Kidney capillary endothelial cell (primary cell): ENCODE data around the gene METTL25.

ENCODE experiments used
- DNase-seq: peaks from one replicate; pipeline ENCODE4 v3.0.0-alpha.2; 2018; ENCODE audit warnings: low spot score

Gene METTL25

GRCh38 chr12:82407481-82407880 is 49.2 kb downstream of the METTL25 start:
- no peak for DNase-seq

DNA sequence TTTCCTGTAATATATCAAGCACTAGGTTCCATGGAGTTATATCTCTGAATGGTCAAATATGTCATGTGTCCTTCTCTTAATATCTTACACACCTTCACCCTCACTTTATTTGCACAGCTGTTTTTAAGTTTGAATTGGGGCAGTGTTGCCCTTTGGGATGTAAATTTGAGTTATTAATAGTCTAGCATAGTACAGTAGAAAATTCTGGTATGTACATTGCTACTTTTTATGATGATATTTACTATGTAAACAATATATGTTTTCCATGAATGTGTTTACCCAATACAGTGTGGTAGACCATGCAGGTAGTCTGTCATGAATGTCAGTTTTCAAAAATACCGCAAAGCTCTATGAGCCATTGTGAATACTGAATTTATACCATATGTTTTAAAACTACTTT is 50.5 kb downstream of the METTL25 start:
- DNase-seq: no peak

DNA sequence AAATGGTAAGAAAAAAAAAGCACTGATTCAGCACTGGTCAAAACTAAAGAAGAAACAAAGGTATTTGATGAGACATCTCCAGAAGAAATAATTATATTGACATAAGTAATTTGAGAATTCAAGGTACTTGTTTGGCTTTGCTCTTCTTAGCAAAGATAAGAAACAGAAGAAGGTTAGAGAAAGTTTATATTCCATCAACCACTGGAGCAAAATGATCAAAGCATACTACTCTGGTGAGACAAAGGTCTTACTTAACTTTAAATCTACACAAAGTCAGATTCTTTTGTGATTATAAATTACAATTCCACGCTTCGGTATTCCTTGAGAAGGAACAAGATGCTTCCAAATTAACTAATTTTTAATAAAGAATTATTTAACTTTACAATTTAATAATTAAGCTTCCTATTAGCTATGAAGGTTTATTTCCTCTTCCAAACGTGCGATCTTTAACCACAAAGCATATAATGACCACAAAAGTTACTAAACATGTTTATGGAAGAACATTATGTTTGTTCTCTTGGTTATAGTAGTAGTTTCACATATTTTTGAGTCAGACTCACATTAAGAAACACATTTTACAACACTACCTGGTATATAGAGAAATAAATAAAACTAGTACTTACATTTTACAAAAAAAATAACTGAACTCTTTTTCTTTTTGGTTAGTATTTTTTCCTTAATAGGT is 53.4 kb downstream of the METTL25 start:
- DNase-seq: no peak

- no peak for DNase-seq
These were observed 53.9 kb downstream of the METTL25 start for GRCh38 chr12:82412246-82412645.

GRCh38 chr12:82414044-82414443 is 55.7 kb downstream of the METTL25 start:
- no peak for DNase-seq

GRCh38 chr12:82414926-82415325 is 56.6 kb downstream of the METTL25 start:
- no peak for DNase-seq

DNA sequence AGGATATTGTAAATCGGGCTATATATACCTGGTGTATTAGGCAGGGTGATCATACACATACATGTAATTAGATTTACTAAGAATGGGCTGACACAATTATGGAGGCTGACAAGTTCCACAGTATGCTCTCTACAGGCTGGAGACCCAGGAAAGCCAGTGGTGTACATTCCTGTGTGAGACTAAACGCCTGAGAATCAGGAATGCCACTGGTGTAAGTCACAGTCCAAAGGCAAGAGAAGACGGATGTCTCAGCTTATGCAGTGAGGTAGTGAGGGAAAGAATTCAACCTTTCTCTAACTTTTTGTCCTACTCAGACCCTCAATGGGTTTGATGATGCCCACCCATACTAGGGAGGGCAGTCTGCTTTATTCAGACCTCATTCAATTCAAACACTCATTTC is 57.1 kb downstream of the METTL25 start:
- DNase-seq: no peak

- DNase-seq: no peak
These were observed 66.9 kb downstream of the METTL25 start for GRCh38 chr12:82425241-82425640.

DNA sequence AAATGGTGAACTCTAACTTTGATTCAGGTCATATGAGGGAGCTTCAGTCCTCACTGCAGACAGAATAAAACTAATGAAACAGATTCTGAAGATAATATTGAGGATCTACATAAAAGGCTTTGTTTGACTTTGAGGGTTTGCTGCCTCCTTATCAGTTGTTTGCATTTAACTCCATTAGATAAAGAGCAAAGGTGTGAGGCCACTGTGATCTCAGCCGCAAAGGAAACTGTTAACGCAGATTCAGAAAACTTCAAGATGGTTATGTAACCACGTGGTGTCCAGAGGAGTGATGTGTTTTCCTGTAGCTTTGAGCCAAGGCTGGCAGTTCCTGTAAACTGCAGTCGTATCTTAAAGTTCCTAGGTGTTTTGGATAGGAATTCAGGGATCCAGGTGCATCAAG is 67.8 kb downstream of the METTL25 start:
- DNase-seq: no peak

GRCh38 chr12:82426586-82426985 is 68.3 kb downstream of the METTL25 start:
- no peak for DNase-seq

DNA sequence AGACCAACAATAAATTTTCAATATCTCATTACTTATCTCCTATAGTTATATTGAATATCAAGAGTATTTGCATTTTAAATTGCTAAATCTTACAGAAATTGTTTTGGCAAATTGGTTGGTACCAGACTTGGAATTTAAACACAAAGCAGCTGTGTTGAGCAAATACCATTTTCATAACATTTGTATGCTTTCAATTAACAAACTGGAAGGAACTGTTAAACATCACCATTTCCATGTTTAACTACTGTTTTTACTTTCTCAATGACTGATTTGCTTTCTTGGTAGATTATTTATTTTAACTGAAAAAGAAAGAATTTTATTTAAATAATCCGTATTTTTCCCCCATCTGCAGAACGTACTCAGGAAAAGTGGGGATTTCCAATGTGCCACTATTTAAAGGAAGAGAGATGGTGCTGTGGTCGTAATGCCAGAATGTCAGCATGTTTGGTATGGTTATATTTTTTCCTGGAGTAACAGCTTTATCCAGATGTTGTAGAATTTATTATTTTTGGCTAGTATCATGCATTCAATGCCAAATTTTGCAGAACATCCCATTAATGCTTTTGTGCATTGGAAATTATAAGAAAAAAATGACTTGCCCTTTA is 72.3 kb downstream of the METTL25 start:
- DNase-seq: no peak

- no peak for DNase-seq
These were observed 76.1 kb downstream of the METTL25 start for GRCh38 chr12:82434392-82434911.

DNA sequence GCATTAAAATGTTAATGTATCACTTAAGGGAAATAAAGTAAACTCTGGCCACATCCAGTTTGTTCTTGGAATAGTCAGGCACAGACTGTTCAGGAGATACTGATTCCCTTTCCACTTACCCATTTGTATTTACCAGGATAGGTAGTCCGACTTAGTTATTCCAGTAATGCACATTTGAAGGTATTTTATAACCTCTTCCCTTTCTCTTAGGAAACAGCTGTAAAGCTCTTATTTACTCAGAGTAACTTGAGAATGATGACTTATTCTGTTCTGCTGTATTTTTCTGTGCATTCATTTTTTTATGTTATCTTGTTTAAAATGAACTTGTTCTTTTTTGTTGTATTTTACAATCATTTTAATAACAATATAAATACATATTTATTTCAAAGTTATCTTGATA is 78.0 kb downstream of the METTL25 start:
- DNase-seq: no peak

DNA sequence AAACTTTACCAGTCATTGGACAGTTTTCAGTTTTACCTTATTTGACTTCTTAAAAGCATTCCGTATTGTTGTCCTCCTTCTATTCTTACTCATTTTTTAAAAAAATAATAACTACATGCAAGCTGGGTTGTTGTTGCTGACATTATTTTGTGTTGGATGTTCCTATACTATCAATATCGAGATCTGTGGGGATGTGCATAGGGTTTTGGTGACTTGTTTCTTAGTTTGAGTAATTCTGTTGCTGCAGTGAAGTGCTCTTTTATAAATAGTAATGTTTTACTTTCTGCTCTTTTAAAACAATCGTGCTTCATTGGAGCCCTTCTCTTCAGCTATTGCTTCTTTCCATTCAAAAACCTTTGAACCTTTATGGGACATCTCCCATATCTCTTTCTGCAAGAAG is 79.4 kb downstream of the METTL25 start:
- DNase-seq: no peak

GRCh38 chr12:82438356-82438755 is 80.0 kb downstream of the METTL25 start:
- no peak for DNase-seq

- DNase-seq: no peak
These were observed 82.6 kb downstream of the METTL25 start for GRCh38 chr12:82440885-82441284.

DNA sequence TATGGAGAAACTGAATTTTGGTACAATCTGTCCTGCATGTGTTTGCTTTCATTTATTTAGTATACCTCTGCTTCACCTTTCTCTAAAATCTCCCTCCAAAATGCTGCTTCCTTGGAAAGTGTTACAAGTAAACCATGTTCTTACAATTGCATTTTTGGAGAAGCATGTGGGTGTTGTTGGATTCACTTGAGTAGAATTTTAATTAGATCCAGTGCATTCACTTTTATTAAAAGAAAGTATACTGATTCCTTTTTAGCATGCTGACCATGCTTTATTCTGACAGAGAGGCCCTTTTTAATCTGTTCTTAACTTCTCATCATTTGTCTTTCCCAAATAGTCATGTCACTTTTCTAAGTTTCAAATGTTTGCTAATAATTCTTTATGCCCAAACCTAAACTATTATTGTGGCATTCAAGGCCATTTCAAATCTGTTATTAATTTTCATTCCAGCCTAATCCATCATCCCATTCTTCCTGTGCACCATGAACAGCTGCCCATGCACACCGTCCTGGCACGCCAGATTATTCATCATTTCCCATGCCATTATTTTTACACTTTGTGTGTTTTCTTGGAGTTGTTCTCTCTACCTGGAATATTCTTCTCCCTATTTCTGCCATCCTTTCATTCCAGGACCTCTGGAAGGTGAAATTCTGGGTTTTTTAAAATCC is 90.7 kb downstream of the METTL25 start:
- no peak for DNase-seq

DNA sequence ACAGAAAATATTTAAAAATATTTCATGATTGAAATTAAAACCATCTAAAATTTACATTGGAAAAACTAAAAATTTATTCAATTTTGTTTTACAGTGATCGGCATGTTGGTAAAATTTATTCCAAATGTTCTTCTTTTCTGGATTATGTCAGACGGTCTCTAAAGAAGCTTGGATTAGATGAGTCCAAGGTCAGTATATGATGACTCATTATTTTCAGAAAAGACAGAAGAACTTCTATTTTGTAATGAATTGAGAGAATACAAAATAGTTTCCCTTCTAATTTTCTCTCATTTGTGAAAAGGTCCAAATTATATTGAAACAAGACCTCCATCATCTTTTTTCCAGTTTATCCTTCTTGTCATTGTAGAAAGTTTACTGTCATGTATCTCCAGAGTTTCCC is 98.3 kb downstream of the METTL25 start:
- no peak for DNase-seq

GRCh38 chr12:82458101-82458500 is 99.8 kb downstream of the METTL25 start:
- DNase-seq: no peak

- peak; percentile 43 for DNase-seq
These were observed 103.1 kb downstream of the METTL25 start for GRCh38 chr12:82461393-82461792.

GRCh38 chr12:82461836-82462235 is 103.5 kb downstream of the METTL25 start:
- DNase-seq: peak; percentile 16

DNA sequence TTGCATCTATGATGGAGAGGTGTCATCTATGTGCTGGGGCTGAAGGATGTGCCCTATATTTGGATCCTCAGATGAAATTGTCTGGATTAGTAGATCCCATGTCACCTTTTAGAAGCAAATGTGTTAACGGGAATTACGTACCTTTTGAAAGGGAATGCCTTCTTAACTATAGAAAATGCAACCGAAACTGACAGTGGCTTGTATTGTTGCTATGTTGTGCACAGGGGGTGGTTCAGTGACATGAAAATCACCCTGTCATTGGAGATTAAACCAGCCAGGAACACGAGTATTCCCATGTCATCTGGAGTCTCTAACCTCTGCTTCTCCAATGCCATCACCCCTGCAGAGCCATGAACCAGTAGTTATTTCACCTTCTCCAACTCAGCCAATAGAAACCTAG is 110.2 kb downstream of the METTL25 start:
- DNase-seq: no peak

DNA sequence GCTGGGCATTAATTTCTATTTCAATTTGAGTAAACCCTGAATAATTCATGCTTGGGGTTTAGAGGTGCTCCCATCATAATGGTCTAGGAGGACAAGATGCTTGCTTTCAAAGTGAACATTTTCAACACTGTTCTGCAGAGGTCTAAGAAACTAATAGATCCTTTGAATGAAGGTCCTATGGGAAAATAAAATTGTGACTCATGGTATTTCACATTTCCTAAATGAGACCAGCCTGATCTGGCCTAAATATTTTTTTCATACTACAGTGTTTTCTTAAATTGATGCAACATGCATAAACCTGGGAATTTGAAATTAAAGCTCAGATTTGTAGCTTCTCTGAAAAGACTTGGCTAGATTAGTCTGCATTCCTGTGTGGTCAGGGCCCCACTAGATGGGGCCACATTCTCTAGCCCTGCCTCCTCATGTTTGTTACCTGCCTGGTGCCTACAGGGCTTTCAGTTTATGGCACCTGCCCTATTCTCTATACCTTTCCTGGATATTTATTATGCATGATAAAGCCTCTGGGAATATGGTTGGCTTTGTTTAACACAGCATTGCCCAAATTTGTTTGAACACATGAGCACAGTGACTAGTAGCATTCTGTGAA is 112.7 kb downstream of the METTL25 start:
- DNase-seq: no peak
